Pancreas (tissue), 10 donors: ENCODE results near the gene ABTB1. TPM values are rescaled to one million over a fixed set of nuclear protein-coding genes. Genes with fewer than 3 reads are reported as not detected.
"Not testable (repeated sequence)": the region's sequence is repeated elsewhere in the genome, so short reads cannot be mapped to it uniquely, and the experiment has no call there.

Experiments used
- ATAC-seq, 4 donors: fragments of 200-7000 bp; cut with Tn5 transposase; one replicate each; pipeline versions ENCODE4 v1.8.0 to v1.9.1; 2020; ENCODE audit warnings: mild to moderate bottlenecking in 4 of 4, moderate library complexity in 4 of 4
- DNase-seq, 6 donors: peaks; one replicate each; pipeline ENCODE4 v3.0.0-alpha.2; 2020
- FAIRE-seq: peaks from 2 replicates; lab custom pipeline; 2012; peaks lifted over from hg19 to GRCh38; lab: Jason Lieb, UNC
- H3K27ac ChIP-seq, 4 donors: fragments of 200-600 bp; sonication (generic); 1 replicate in 3 of 4; 2 replicates in 1 of 4; pipeline versions ENCODE4 v1.5.0 to v1.8.0; 2020
- H3K27me3 ChIP-seq, 4 donors: fragments of 200-600 bp; one replicate each; pipeline ENCODE4 v1.8.0; 2021
- H3K36me3 ChIP-seq, 3 donors: fragments of 200-600 bp; sonication (generic) in 1 of 3; one replicate each; pipeline versions ENCODE4 v1.5.0 to v1.8.0; 2020 to 2021
- H3K4me1 ChIP-seq, 3 donors: fragments of 200-600 bp; one replicate each; pipeline ENCODE4 v1.8.0; 2021
- H3K4me3 ChIP-seq, 4 donors: fragments of 200-600 bp; sonication (generic) in 2 of 4; one replicate each; pipeline versions ENCODE4 v1.5.0 to v1.8.0; 2020 to 2021
- H3K9me3 ChIP-seq, 4 donors: fragments of 200-600 bp; one replicate each; pipeline ENCODE4 v1.8.0; 2021
- WGBS, 2 donors: extraction: QIAGEN DNeasy Blood & Tissue Kit; methylation state at CpG; one replicate each; pipeline ENCODE4 v1.1.7; 2013; 5-methylcytosine and 5-hydroxymethylcytosine counted together
- intact Hi-C, 3 donors: fragments of 100-400 bp; cut with DNase I; formaldehyde crosslinking; loops; one replicate each; pipeline versions ENCODE4 v1.11.1 to v1.14.2; 2022
- polyA plus RNA-seq, 2 donors: library from polyadenylated mRNA; stranded (reverse); fragments of 200-250 nt; gene quantifications; one replicate each; pipeline ENCODE4 v1.2.3, GENCODE V29; 2013
- total RNA-seq, 6 donors: library from RNA; stranded (reverse); fragmentation: NEBNext Ultra II Directional in 4 of 6; extraction: Animal tissue kit (Norgen Biotek cat#: 25700) in 4 of 6; gene quantifications; one replicate each; pipeline versions ENCODE4 v1.2.1 to v1.2.4, GENCODE V29; 2021 to 2023
- TF ChIP-seq, protein P1 (sequence below), 4 donors: fragments of 200-600 bp; sonication (generic) in 3 of 4; IDR thresholded peaks; one replicate each; pipeline versions ENCODE4 v1.5.0 to v1.8.0; 2021; ENCODE audit warnings: antibody characterized with exemption in 4 of 4
- donor health status: healthy with polysubstance abuse.
- donor health status: DM: no; HTN: no; CAD: no; lungs with moderate emphysema.
- donor health status: DM: no; HTN: no; CAD: no.
- donor health status: control.
- donor health status: control.
- donor health status: Bipolar disorder and iron deficiency.
- donor health status: DM: yes; HTN: yes; CAD: no.
- donor health status: DM: no; HTN: no; CAD: no.
- donor health status: DM: no; HTN: no; CAD: no.
- donor health status: DM: yes; HTN: yes; CAD: no.

ABTB1 gene
- total and polyA plus RNA-seq, 8 donors: 7.6 to 60.7 (median 17.2) TPM

DNA sequence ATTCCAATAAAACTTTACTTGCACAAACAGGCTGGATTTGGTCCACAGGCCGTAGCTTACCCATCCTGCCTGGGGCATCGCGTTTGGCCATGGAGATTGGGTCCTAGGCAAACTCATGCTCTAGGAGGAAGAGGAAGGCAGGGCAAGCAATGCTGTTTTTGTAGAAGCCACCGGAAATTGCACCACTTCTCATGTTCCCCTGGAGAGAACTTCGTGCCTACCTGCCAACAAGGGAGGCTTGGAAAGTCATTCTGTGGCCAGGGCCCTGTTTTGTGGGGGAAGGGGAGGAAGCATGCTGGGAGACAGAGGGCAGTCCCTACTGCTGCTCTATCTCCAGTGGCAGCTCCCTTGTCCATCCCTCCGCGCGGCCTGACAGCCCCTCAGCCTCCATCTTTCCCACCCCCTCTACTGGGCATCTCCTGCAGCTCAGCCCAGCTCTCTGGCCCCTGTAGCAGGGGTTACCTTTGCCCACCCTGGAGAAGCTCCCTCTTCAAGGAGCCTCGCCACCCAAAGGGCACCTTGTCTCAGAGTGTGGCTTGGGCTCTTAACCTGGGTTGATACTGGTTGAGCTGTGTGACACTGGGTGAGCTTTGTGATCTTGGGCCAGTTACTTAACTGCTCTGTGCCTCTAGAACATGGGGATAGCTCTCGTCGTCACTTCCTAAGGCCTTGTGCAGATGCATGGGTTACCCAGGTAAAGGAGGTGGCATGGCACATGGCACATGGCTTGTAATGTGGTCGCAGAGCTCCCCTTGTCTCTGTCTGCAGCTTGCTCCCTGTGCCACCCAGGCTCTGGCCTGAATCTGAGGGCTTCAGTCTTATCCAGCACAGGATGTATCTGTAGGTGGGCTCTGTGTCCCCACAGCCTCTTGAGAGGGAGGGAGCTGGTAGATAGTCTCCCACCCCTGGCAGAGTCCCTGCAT is 6.1 kb downstream of the ABTB1 start:
- no peaks in the 10 kb centered on the region for H3K4me1 ChIP-seq
- H3K4me3 ChIP-seq: no peak overlapping the region
- 87 to 92% methylated on average over 11 to 12 of the region's 12 CpGs for WGBS, 2 donors
- H3K9me3 ChIP-seq: no peaks in the 10 kb centered on the region
- DNase-seq (peak in 3 of 6 donors; percentile 5 to 36 (median 15)), ATAC-seq (no peak), FAIRE-seq (no peak)
- intact Hi-C loops: no loop called here
- H3K36me3 ChIP-seq: no peaks in the 10 kb centered on the region
- no peak overlapping the region for H3K27ac ChIP-seq
- H3K27me3 ChIP-seq: no peaks in the 10 kb centered on the region
- TF ChIP-seq, protein P1, sequence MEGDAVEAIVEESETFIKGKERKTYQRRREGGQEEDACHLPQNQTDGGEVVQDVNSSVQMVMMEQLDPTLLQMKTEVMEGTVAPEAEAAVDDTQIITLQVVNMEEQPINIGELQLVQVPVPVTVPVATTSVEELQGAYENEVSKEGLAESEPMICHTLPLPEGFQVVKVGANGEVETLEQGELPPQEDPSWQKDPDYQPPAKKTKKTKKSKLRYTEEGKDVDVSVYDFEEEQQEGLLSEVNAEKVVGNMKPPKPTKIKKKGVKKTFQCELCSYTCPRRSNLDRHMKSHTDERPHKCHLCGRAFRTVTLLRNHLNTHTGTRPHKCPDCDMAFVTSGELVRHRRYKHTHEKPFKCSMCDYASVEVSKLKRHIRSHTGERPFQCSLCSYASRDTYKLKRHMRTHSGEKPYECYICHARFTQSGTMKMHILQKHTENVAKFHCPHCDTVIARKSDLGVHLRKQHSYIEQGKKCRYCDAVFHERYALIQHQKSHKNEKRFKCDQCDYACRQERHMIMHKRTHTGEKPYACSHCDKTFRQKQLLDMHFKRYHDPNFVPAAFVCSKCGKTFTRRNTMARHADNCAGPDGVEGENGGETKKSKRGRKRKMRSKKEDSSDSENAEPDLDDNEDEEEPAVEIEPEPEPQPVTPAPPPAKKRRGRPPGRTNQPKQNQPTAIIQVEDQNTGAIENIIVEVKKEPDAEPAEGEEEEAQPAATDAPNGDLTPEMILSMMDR (IDR thresholded peaks at IDR 0.05): no peak

DNA sequence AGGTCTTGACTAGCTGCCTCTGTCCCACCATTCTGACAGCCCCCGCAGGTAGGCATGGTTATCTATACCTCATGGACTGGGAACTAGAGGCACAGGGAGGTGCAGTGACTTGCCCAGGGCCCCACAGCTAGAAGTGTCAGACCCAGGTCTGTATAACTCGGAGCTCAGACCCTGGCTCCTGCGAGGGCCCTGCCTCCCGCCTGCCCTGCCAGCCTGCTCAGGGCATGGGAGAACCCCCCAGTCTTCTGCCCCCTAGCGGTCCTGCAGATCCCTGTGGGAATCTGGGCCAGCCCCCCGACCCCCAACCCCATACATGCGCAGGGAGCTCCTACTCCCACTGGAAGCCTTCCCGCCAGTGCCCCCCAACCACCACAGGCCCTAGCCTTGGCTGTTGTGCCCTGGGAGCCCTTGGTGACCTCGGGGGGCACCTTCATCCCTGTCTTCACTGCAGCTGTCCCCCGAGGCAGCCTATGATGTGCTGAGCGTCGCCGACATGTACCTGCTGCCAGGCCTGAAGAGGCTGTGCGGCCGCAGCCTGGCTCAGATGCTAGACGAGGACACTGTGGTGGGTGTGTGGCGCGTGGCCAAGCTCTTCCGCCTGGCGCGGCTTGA is 6.9 kb downstream of the ABTB1 start:
- H3K36me3 ChIP-seq: no peaks in the 10 kb centered on the region

DNA sequence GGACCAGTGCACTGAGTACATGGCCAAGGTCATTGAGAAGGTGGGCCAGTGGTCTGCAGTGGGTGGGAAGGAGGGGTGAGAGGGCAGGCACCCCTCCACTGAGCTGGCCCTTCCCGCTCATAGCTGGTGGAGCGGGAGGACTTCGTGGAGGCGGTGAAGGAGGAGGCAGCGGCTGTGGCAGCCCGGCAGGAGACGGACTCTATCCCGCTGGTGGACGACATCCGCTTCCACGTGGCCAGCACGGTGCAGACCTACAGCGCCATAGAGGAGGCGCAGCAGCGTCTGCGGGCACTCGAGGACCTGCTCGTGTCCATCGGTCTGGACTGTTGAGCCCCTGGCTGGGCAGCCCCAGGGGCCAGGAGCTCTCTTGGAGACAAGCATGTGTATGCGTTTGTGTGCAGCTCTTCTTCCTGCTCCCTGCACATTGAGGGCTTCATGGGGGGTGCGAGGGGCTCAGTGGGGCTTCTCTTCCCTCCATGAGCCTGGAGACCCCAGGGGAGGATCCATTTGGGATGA is 7.5 kb downstream of the ABTB1 start:
- intact Hi-C loops: no loop called here
- TF ChIP-seq, protein P1 (IDR thresholded peaks at IDR 0.05): no peak
- no peaks in the 10 kb centered on the region for H3K4me1 ChIP-seq
- ATAC-seq (no peak), DNase-seq (peak in 2 of 6 donors; percentile 6 to 57), FAIRE-seq (no peak)
- H3K4me3 ChIP-seq: no peak overlapping the region
- 95 to 96% methylated on average over 21 of the region's 21 CpGs for WGBS, 2 donors
- no peaks in the 10 kb centered on the region for H3K36me3 ChIP-seq
- H3K27me3 ChIP-seq: no peaks in the 10 kb centered on the region
- no peak overlapping the region for H3K27ac ChIP-seq
- H3K9me3 ChIP-seq: no peaks in the 10 kb centered on the region

More for the DNA sequence above, 6.9 kb downstream of the ABTB1 start:
- TF ChIP-seq, protein P1 (IDR thresholded peaks at IDR 0.05): no peak
- Histone ChIP-seq H3K4me1 (no peaks in the 10 kb centered on the region), H3K27ac (no peak overlapping the region), H3K4me3 (no peak overlapping the region), H3K9me3 (no peaks in the 10 kb centered on the region), H3K27me3 (no peaks in the 10 kb centered on the region)
- no peak for FAIRE-seq
- WGBS, 2 donors: 90 to 91% methylated on average over 21 of the region's 21 CpGs
- peak in 1 of 4 donors; percentile 7 for ATAC-seq
- DNase-seq: peak in 3 of 6 donors; percentile 6 to 51 (median 20)
- intact Hi-C loops: no loop called here

DNA sequence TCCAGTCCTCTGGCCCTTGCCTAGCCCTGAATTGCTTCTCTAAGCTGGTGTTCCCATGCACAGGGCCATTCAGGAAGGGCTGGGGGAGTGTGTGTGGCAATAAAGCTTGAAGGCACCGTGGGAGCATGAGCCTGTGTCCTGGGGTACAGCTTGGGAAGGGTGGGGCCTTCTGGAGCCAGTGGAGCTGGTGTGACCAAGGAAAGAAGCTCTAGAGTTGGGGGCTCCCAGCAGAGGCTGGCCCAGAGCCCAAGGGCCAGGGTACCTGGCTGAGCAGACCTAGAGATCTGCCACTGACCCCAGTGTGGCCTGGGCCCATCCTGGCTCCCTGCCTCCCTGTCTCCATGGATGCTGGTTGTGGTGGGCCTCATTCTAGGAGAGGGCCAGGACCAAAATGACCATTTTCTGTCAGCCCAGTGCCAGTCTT is 8.1 kb downstream of the ABTB1 start:
- no peaks in the 10 kb centered on the region for H3K36me3 ChIP-seq
- no peaks in the 10 kb centered on the region for H3K27me3 ChIP-seq
- WGBS, 2 donors: 92 to 100% methylated on average over 1 of the region's 1 CpG
- TF ChIP-seq, protein P1 (IDR thresholded peaks at IDR 0.05): no peak
- DNase-seq (peak in 3 of 6 donors; percentile 6 to 51 (median 9)), FAIRE-seq (no peak), ATAC-seq (no peak)
- H3K27ac ChIP-seq: no peak overlapping the region
- intact Hi-C loops: no loop called here
- no peaks in the 10 kb centered on the region for H3K9me3 ChIP-seq
- no peak overlapping the region for H3K4me3 ChIP-seq
- no peaks in the 10 kb centered on the region for H3K4me1 ChIP-seq

DNA sequence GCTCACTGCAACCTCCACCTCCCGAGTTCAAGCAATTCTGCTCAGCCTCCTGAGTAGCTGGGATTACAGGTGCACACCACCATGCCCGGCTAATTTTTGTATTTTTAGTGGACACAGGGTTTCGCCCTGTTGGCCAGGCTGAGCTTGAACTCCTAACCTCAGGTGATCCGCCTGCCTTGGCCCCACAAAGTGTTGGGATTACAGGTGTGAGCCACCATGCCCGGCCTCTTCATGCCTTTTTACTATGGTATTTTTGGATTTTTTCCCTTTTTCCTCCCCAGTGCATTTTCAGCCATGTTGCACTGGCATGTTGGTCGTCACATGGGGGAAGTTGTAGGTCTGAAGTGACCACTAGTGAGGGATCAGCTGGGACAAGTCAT is 9.4 kb downstream of the ABTB1 start:
- H3K27ac ChIP-seq, DNase-seq, FAIRE-seq, H3K27me3 ChIP-seq, intact Hi-C loops, H3K9me3 ChIP-seq, H3K4me3 ChIP-seq, H3K36me3 ChIP-seq, ATAC-seq, H3K4me1 ChIP-seq: not testable (repeated sequence)
- 87 to 95% methylated on average over 6 of the region's 6 CpGs for WGBS, 2 donors
